Ishikawa (cell line): Measurements from ENCODE around the gene FBXL3.

ENCODE experiments used
- CEBPB ChIP-seq: IDR thresholded peaks from 2 replicates; pipeline ENCODE4 v1.6.1; 2012
- CREB1 ChIP-seq: IDR thresholded peaks from 2 replicates; pipeline ENCODE4 v1.6.1; 2012; ENCODE audit warnings: low read depth
- EGR1 ChIP-seq: IDR thresholded peaks from 2 replicates; pipeline ENCODE4 v1.6.1; 2012
- EP300 ChIP-seq: IDR thresholded peaks from 2 replicates; pipeline ENCODE4 v1.6.1; 2012; ENCODE audit warnings: borderline replicate concordance
- FOXM1 ChIP-seq: IDR thresholded peaks from 2 replicates; pipeline ENCODE4 v1.6.1; 2012; ENCODE audit warnings: low read depth, borderline replicate concordance
- MAX ChIP-seq: IDR thresholded peaks from 2 replicates; pipeline ENCODE4 v1.6.1; 2012
- NFIC ChIP-seq: IDR thresholded peaks from 2 replicates; pipeline ENCODE4 v1.6.1; 2012
- RAD21 ChIP-seq: IDR thresholded peaks from 2 replicates; pipeline ENCODE4 v1.6.1; 2012; ENCODE audit warnings: low read depth
- REST ChIP-seq: IDR thresholded peaks from 2 replicates; pipeline ENCODE4 v1.6.1; 2012; ENCODE audit warnings: low read depth, mild to moderate bottlenecking
- TAF1 ChIP-seq: IDR thresholded peaks from 2 replicates; pipeline ENCODE4 v1.6.1; 2012; ENCODE audit warnings: low read depth, mild to moderate bottlenecking
- TCF12 ChIP-seq: IDR thresholded peaks from 2 replicates; pipeline ENCODE4 v1.6.1; 2012; ENCODE audit warnings: low read depth
- TEAD4 ChIP-seq: IDR thresholded peaks from 2 replicates; pipeline ENCODE4 v1.6.1; 2012
- USF1 ChIP-seq: IDR thresholded peaks from 2 replicates; pipeline ENCODE4 v1.6.1; 2012
- YY1 ChIP-seq: IDR thresholded peaks from 2 replicates; pipeline ENCODE4 v1.6.1; 2012; ENCODE audit warnings: low read depth
- ZBTB7A ChIP-seq: IDR thresholded peaks from 2 replicates; pipeline ENCODE4 v1.6.1; 2012; ENCODE audit warnings: low read depth

FBXL3 gene

GRCh38 chr13:76969488-76970365, 57.2 kb downstream of the FBXL3 start:
- TF ChIP-seq YY1 = no peak
- no peak for TF ChIP-seq FOXM1
- no peak for TF ChIP-seq CEBPB
- no peak for TF ChIP-seq CREB1
- TF ChIP-seq EGR1 = no peak
- TF ChIP-seq USF1 = no peak
- TF ChIP-seq NFIC = no peak

- TF ChIP-seq FOXM1 = no peak
- TF ChIP-seq RAD21 = no peak
- TF ChIP-seq EGR1 = no peak
- TF ChIP-seq USF1 = no peak
- no peak for TF ChIP-seq TEAD4
- no peak for TF ChIP-seq MAX
- TF ChIP-seq CEBPB = no peak
- TF ChIP-seq EP300 = no peak
These were observed 58.9 kb downstream of the FBXL3 start for GRCh38 chr13:76968041-76968440.

- TF ChIP-seq RAD21 (no peak), EGR1 (no peak), TCF12 (no peak), REST (no peak), EP300 (no peak), CREB1 (no peak)
These were observed 59.9 kb downstream of the FBXL3 start for GRCh38 chr13:76967031-76967430.

- TF ChIP-seq TAF1 (no peak), NFIC (no peak), TCF12 (no peak), REST (no peak), ZBTB7A (no peak), CEBPB (no peak), MAX (no peak), EGR1 (no peak), FOXM1 (no peak), CREB1 (no peak), YY1 (no peak), RAD21 (no peak), TEAD4 (no peak)
These were observed 61.1 kb downstream of the FBXL3 start for GRCh38 chr13:76965759-76966421.

- TF ChIP-seq TCF12 = no peak
- no peak for TF ChIP-seq YY1
- no peak for TF ChIP-seq FOXM1
- TF ChIP-seq CREB1 = no peak
- TF ChIP-seq CEBPB = no peak
- no peak for TF ChIP-seq NFIC
- TF ChIP-seq USF1 = no peak
- no peak for TF ChIP-seq ZBTB7A
- TF ChIP-seq RAD21 = no peak
- TF ChIP-seq TEAD4 = no peak
- TF ChIP-seq EGR1 = no peak
- no peak for TF ChIP-seq REST
- TF ChIP-seq TAF1 = no peak
- TF ChIP-seq MAX = no peak
- no peak for TF ChIP-seq EP300
These were observed 68.0 kb downstream of the FBXL3 start for GRCh38 chr13:76958841-76959432.
